ENCODE measurements around the gene FAM83C. TPM values are rescaled to one million over a fixed set of nuclear protein-coding genes. Genes with fewer than 3 reads are reported as not detected.

FAM83C gene
- total RNA-seq, 1 experiment from 2014 or later: not detected

DNA sequence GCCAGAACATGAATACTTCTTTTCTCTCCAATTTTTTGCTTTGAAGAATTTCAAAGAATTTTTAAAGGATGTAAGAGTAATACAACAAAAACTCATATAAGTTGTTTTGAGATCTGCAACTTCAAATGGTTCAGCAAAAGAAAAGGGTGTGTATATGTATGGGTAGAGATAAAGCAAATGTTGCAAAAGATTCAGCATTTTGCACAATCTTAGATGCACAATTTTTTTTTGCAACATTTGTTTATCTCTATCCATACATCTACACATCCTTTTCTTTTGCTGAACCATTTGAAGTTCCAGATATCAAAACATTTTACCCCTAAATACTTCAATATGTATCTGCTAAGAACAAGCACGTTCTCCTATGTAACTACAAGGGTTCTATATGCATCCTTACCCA, 47.4 kb upstream of the FAM83C start:
- Histone ChIP-seq H3K36me3 (ENCODE audit: control insufficient read depth in 1 of 2, insufficient read depth in 2 of 2, low read length in 2 of 2) (peaks cover 0 to 5% of the 10 kb centered on the region in 2 experiments; a peak in 1 of 4 replicates), H4K20me1 (ENCODE audit: insufficient read depth) (no peaks in the 10 kb centered on the region), H3K27ac (ENCODE audit: low read depth, low read length) (no peak overlapping the region), H3K79me2 (ENCODE audit: insufficient read depth, low read length) (no peaks in the 10 kb centered on the region), H3K27me3 (ENCODE audit: insufficient read depth, low read length) (no peaks in the 10 kb centered on the region), H3K4me1 (ENCODE audit: control insufficient read depth in 1 of 2, insufficient read depth in 2 of 2, low read length in 2 of 2) (peaks cover 0 to 7% of the 10 kb centered on the region in 2 experiments; a peak in 1 of 4 replicates), H3K9me2 (ENCODE audit: insufficient read depth) (no peaks in the 10 kb centered on the region), H3K9me3 (ENCODE audit: control insufficient read depth in 1 of 2, insufficient read depth in 1 of 2, low read depth in 1 of 2, low read length in 2 of 2) (no peaks in the 10 kb centered on the region), H3K4me3 (replicated peaks in 1 of 2; ENCODE audit: low read depth in 1 of 2, low read length in 2 of 2) (no peak overlapping the region), H3K9ac (ENCODE audit: low read length) (no peak overlapping the region), H3K4me2 (ENCODE audit: low read length) (no peak overlapping the region), H2AFZ (ENCODE audit: low read depth, low read length, poor library complexity, severe bottlenecking) (no peak overlapping the region)
- ChIA-PET RAD21 (ENCODE audit: low non-redundant PET in 1 of 2, low total read pairs in 2 of 2, uncharacterized antibody in 2 of 2, unreplicated experiment in 2 of 2) (no interaction called here), CTCF (no interaction called here), POLR2A (no interaction called here)
- no TSS peak for BruUV-seq (replicated peaks)
- TF ChIP-seq EGR1 (IDR thresholded peaks at IDR 0.05; ENCODE audit: low read depth) (no peak), EZH2phosphoT487 (IDR thresholded peaks at IDR 0.05; ENCODE audit: borderline replicate concordance) (no peak), ELF1 (IDR thresholded peaks at IDR 0.05; ENCODE audit: borderline replicate concordance, low read depth) (no peak), SRF (IDR thresholded peaks at IDR 0.05; ENCODE audit: low read depth) (no peak), POLR2AphosphoS5 (IDR thresholded peaks at IDR 0.05; ENCODE audit: low read depth, low read length) (no peak), RAD21 (IDR thresholded peaks at IDR 0.05; ENCODE audit: low read depth) (no peak), JUND (IDR thresholded peaks at IDR 0.05) (no peak), FOSL1 (IDR thresholded peaks at IDR 0.05; ENCODE audit: low read depth) (no peak), EZH2 (IDR thresholded peaks at IDR 0.05) (no peak), CBX3 (IDR thresholded peaks at IDR 0.05; ENCODE audit: low read depth) (no peak), TCF7L2 (IDR thresholded peaks at IDR 0.05; ENCODE audit: borderline replicate concordance, extremely low read depth, insufficient read depth, insufficient read length) (no peak), CEBPB (IDR thresholded peaks at IDR 0.05; ENCODE audit: low read depth) (no peak), SP1 (IDR thresholded peaks at IDR 0.05; ENCODE audit: low read depth) (no peak)
- TF ChIP-seq, protein P1, sequence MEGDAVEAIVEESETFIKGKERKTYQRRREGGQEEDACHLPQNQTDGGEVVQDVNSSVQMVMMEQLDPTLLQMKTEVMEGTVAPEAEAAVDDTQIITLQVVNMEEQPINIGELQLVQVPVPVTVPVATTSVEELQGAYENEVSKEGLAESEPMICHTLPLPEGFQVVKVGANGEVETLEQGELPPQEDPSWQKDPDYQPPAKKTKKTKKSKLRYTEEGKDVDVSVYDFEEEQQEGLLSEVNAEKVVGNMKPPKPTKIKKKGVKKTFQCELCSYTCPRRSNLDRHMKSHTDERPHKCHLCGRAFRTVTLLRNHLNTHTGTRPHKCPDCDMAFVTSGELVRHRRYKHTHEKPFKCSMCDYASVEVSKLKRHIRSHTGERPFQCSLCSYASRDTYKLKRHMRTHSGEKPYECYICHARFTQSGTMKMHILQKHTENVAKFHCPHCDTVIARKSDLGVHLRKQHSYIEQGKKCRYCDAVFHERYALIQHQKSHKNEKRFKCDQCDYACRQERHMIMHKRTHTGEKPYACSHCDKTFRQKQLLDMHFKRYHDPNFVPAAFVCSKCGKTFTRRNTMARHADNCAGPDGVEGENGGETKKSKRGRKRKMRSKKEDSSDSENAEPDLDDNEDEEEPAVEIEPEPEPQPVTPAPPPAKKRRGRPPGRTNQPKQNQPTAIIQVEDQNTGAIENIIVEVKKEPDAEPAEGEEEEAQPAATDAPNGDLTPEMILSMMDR (IDR thresholded peaks at IDR 0.05 in 2 of 3, conservative IDR thresholded peaks at IDR 0.05 in 1 of 3; ENCODE audit: borderline replicate concordance in 1 of 3, insufficient read depth in 1 of 3, low read depth in 2 of 3, low read length in 2 of 3): no peak
- TF ChIP-seq, protein P2, sequence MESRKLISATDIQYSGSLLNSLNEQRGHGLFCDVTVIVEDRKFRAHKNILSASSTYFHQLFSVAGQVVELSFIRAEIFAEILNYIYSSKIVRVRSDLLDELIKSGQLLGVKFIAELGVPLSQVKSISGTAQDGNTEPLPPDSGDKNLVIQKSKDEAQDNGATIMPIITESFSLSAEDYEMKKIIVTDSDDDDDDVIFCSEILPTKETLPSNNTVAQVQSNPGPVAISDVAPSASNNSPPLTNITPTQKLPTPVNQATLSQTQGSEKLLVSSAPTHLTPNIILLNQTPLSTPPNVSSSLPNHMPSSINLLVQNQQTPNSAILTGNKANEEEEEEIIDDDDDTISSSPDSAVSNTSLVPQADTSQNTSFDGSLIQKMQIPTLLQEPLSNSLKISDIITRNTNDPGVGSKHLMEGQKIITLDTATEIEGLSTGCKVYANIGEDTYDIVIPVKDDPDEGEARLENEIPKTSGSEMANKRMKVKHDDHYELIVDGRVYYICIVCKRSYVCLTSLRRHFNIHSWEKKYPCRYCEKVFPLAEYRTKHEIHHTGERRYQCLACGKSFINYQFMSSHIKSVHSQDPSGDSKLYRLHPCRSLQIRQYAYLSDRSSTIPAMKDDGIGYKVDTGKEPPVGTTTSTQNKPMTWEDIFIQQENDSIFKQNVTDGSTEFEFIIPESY (IDR thresholded peaks at IDR 0.05; ENCODE audit: extremely low read depth, insufficient replicate concordance, low read length): no peak
- TF ChIP-seq, protein P3, sequence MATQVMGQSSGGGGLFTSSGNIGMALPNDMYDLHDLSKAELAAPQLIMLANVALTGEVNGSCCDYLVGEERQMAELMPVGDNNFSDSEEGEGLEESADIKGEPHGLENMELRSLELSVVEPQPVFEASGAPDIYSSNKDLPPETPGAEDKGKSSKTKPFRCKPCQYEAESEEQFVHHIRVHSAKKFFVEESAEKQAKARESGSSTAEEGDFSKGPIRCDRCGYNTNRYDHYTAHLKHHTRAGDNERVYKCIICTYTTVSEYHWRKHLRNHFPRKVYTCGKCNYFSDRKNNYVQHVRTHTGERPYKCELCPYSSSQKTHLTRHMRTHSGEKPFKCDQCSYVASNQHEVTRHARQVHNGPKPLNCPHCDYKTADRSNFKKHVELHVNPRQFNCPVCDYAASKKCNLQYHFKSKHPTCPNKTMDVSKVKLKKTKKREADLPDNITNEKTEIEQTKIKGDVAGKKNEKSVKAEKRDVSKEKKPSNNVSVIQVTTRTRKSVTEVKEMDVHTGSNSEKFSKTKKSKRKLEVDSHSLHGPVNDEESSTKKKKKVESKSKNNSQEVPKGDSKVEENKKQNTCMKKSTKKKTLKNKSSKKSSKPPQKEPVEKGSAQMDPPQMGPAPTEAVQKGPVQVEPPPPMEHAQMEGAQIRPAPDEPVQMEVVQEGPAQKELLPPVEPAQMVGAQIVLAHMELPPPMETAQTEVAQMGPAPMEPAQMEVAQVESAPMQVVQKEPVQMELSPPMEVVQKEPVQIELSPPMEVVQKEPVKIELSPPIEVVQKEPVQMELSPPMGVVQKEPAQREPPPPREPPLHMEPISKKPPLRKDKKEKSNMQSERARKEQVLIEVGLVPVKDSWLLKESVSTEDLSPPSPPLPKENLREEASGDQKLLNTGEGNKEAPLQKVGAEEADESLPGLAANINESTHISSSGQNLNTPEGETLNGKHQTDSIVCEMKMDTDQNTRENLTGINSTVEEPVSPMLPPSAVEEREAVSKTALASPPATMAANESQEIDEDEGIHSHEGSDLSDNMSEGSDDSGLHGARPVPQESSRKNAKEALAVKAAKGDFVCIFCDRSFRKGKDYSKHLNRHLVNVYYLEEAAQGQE (IDR thresholded peaks at IDR 0.05; ENCODE audit: low read depth): no peak
- TF ChIP-seq, protein P4, sequence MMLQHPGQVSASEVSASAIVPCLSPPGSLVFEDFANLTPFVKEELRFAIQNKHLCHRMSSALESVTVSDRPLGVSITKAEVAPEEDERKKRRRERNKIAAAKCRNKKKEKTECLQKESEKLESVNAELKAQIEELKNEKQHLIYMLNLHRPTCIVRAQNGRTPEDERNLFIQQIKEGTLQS (IDR thresholded peaks at IDR 0.05): no peak
- intact Hi-C loops (cut with micrococcal nuclease): no loop called here
- no peak for DNase-seq (ENCODE audit: low read depth, low spot score)
- no peak for ATAC-seq
